GM21529 (cell line): Measurements from ENCODE around the gene ZNF804B.

ENCODE experiments used
- ATAC-seq: cut with Tn5 transposase; IDR thresholded peaks from one replicate; pipeline ENCODE4 v1.9.1; 2021; ENCODE audit not compliant: unreplicated experiment

ZNF804B gene

DNA sequence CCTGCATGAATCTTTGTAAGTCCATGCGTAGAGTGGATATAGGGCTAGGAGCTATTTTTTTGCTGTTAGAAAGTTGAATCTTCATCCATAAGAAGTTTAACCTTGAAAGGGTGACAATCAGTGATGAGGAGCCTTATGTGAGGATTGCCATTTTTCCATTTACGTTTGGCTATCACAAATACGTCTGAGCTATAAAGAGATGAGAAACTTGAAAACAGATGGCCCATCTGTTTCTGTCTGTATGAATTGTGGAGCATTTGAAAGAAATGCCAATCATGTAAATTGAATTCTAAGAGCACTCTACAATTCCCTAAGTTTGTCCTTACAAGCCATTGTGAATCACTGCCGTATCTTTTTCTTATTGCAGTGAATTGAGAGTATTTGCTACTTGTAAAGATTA, 205.9 kb downstream of the ZNF804B start:
- ATAC-seq = no peak

- no peak for ATAC-seq
Observed at GRCh38 chr7:88967432-88967831, 207.9 kb downstream of the ZNF804B start.

DNA sequence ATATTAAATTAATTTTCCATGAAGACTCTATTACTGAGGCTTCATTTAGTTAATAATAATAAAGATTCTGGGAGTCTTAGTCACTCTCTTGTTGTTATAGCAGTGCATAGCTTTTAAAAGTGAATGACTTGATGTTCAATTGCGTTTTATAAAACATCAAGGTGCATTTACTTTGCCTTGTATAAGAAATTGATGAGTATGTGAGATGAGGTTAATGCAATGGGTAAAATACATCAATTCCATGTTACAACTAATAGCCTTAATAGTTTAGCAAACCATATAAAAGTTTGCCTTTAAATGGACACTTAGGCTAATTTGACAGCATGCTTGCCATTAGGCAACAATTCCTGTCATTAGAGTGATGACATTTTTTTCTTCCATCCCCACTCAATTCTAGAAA, 209.7 kb downstream of the ZNF804B start:
- no peak for ATAC-seq

DNA sequence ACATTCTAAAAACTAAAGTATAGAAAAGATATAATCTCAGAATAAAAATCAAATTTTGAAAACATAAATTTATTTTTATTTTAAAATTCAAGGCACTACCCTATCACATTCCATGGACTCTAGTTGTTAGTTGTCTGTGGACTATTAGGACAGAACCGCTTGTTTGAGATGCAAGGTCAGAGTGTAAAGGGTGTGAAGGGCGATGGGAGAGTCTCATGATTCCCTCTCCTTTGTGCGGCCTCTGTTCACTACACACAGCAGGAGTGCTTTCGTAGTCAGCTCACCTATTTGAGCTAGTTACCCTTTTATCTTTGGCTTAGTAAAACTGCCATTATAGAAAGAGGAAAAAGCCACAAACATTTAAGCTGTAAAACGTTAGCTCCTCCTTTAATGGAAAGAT, 225.8 kb downstream of the ZNF804B start:
- ATAC-seq = no peak

DNA sequence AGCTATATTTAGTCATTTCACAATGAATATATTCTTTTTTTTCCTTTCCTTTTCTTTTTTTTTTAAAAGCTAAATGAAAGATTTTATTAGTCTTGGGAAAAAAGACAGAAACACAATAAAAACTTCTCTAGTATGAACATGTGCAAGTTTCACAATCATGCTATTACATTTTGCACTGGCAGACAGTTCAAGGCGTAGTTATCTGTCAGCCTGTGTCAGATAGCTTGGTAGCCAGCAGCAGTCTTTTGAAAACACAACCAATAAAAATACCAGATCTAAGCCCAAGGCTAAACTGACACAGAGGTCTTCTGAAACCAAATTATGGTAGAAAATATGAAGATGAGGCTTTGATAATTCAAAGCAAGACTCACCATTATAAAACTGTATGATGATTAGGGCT, 241.8 kb downstream of the ZNF804B start:
- no peak for ATAC-seq

DNA sequence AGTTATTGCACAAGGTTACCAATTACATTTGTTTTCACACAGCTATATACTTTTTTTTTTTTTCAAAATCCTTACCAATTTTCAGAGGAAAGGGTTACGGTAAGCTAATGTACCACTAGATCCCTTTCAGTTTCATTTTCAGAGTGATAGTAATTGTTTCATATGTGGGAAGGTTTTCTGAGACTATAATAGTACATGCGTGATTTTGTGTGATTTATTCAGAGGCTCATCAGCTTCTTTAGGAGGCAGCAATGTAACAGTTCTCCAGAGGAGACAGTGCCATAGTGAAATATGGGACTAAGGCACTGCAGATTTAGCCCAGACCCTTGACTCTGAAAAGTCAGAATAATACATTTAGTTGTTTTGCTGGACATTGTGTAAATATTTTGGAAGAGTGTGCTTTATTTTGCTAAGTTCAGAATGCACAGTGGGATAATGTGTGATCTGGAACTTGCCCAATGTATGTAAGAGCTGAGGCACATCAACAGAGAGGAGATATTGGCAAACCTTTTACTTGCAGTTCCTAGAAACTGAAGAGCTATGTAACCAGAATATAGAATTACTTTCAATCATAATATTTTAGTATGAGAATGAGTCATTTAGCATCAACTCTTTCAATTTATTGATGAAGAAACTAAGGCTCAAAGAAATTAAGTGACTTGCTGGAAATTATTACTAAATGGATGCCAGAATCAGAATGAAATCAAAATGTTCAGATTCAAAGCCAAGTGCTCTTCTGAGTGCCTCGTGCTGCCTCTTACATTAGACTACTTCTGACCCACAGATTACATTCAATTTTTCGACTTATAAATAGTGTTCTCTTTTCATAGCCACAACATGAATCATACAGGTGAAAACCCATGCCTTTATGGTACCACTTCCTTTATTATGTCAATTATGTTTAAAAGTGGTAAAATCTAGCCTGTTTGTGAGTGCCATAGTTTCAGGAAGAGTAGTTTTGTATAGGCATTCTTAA, 243.8 kb downstream of the ZNF804B start:
- ATAC-seq = peak; percentile 87

DNA sequence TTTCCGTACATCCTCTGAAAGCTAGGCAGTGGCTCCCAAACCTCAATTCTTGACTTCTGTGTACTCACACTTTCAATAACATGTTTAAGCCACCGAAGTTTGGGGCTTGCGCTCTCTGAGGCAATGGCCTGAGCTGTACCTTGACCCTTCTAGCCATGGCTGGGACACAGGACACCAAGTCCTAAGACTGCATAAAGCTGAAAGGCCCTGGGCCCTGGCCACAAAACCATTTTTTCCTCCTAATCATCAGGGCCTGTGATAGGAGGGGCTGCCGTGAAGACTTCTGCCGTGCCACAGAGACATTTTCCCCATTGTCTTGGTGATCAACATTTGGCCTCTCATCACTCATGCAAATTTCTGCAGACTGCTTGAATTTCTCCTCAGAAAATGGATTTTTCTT, 252.5 kb downstream of the ZNF804B start:
- ATAC-seq = no peak

- ATAC-seq = no peak
Observed at GRCh38 chr7:89017695-89018094, 258.2 kb downstream of the ZNF804B start.

DNA sequence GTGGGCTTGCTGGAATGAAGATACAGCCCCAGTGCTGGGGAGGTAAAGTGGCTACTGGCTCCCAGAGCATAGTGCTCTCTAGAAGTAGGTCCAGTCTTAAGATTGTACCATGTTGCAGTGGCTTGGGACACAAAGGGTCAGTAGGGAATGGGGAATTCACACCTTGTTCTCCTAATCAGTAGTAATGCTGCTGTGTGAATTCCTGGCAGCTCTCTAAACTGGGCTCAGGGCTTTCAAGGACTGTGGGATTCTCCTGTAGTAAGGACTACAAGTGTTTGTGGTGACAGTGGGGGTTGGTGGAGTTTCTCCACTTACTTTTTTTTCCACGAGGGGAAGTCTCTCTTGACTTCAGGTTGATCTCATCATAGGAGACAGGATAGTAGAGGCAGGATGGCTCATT, 262.2 kb downstream of the ZNF804B start:
- no peak for ATAC-seq

GRCh38 chr7:89023206-89023605, 263.7 kb downstream of the ZNF804B start:
- no peak for ATAC-seq

GRCh38 chr7:89023877-89024276, 264.4 kb downstream of the ZNF804B start:
- ATAC-seq = no peak

- ATAC-seq = no peak
Observed at GRCh38 chr7:89027781-89028180, 268.3 kb downstream of the ZNF804B start.

DNA sequence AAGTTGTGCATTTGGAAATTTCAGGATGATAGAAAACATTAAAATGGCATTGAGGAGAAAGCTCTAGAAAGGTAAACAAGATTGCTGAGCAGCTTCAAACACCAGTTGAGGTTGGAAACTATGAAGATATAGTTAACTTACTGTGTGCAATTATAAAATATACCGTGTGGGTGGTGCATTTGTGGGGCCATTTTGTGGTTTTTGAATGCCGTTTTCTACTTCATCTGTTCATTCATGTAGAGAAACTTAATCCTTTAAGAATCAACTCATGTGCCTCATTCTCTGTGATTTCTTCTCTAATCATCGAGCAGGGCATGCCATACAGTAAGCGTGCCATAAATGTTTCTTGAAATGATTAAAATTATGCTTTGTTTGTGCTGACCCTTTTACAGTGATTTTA, 268.8 kb downstream of the ZNF804B start:
- no peak for ATAC-seq

- no peak for ATAC-seq
Observed at GRCh38 chr7:89029864-89030263, 270.4 kb downstream of the ZNF804B start.

DNA sequence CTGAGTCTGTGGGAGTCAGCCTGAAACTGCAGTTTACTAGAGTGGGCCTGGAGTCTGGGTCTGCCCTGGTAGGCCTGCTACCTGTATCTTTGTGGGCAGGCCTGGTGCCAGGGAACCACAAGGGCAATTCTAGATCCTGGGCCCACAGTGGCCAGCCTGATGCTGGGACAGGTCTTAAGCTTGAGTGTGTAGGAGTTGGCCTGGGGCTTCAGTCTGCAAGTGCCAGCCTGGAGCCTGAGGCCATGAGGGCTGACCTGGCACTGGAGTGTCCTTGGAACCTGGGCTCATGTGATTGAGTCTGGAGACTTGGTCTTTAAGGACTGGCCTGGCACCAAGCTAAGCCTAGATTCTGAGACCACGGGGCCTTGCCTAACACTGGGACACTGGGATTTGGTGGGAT, 281.7 kb downstream of the ZNF804B start:
- ATAC-seq = no peak

GRCh38 chr7:89042940-89043339, 283.4 kb downstream of the ZNF804B start:
- no peak for ATAC-seq

DNA sequence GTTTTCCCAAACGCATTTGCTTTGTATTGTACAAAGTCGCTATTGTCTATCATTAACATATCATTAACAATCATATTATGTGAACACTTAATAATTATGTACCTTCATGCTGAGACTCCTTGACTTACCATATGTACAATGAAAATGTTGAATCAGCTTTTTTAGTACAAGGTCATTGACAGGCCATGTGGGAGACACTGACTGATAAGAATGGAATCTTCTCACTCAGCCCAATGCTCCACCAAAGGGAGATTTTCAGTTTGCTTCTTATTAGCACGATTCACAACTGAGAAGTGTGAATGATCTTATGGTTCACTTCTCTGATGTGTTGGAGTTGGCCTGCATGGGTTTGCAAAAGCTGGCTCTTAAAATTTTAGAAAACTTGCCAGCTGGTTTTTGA, 289.5 kb downstream of the ZNF804B start:
- no peak for ATAC-seq

DNA sequence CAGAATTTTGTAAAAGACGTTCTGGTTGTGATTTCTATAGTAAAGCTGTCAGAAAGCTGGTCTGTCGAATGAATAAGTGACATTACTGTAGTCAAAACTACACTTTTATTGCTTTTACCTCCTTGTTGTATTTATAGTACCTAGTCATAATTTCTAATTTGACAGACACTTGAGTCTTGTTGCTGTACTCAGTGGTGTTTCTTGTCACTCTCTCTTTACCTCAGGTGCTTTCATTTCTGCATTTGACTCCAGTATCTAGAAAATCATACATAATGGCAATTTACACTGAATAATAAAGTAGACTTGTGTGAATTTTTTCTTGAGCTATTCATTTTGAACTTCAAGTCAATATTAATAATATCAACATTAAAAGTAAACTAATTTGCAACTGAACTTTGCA, 293.6 kb downstream of the ZNF804B start:
- ATAC-seq = no peak

DNA sequence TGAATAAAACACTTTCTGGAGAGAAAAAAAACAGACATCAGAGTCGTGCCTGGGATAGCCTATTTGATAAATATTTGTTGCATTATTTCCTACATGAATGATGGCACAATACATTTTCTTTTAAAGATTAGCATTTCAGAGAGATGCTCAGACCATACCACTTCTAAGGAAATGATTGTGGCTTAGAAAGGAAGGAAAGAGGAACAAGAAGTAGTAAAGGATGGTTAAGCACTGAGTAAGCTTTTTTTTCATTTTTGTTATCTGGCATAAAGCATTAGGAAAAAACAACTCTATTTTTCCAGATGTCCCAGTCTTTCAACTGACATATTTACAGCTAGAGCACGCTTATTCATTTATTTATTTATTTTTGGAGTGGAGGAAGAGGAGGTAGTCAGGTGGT, 294.9 kb downstream of the ZNF804B start:
- no peak for ATAC-seq

- no peak for ATAC-seq
Observed at GRCh38 chr7:89060234-89060633, 300.7 kb downstream of the ZNF804B start.

DNA sequence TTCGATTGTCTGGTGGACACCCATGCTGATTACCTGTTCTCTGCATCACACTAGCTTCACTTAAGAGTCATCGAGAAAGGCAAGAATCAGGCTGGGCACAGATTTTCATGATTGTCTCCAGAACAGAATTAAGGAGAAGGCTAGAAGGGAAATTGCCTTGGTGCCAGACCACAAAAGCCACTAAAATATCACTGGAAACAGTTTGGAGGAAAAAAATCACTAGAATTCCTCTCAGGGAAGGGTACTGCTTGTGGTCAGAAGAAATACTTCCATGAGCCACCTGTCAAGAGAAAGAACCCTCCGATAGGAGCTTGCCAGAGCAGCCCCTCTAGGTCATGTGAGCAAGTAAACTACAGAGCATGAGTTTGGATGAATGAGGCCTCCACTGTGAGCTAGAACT, 305.3 kb downstream of the ZNF804B start:
- no peak for ATAC-seq

- ATAC-seq = no peak
Observed at GRCh38 chr7:89067048-89067447, 307.5 kb downstream of the ZNF804B start.

GRCh38 chr7:89072081-89072480, 312.6 kb downstream of the ZNF804B start:
- no peak for ATAC-seq
